HG03097 (cell line): ENCODE measurements around the gene RASD2.

Experiments used
- ATAC-seq: cut with Tn5 transposase; IDR thresholded peaks from one replicate; pipeline ENCODE4 v1.9.1; 2021; ENCODE audit not compliant: unreplicated experiment, low FRiP score

The RASD2 gene

DNA sequence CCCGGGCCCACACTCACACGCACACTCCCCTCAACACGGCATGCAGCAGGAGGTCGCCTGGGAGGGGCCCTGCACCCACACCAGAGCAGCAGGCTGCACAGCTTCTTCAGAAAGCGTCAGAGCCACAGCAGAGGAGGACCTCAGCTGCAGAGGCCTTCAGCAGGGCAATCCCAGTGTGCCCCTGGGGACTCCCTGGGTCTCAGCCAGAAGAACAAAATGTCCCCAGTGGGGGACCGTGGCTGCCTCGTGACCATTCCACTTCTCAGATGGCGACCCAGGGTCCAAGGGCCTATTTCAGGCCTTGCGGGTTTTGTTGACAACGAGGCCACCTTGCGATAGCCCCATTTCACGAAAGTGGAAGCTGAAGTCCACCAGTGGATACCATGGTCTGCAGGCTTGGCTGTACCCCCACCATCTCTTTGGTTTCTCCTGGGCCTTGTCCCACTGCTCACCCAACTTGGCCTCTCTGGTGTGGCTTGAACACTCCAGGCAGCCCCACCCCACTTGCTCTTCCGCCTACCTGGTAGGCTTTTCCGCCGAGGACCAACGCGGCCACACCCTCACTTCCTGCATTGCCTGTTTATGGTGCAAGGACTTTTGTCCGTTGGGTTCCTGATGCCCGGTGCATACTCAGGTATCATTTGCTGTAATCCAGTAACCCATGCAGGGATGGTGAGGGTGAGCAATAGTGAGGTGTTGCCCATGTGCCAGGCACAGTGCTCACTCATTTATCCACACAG, 38.4 kb downstream of the RASD2 start:
- ATAC-seq, result no peak

DNA sequence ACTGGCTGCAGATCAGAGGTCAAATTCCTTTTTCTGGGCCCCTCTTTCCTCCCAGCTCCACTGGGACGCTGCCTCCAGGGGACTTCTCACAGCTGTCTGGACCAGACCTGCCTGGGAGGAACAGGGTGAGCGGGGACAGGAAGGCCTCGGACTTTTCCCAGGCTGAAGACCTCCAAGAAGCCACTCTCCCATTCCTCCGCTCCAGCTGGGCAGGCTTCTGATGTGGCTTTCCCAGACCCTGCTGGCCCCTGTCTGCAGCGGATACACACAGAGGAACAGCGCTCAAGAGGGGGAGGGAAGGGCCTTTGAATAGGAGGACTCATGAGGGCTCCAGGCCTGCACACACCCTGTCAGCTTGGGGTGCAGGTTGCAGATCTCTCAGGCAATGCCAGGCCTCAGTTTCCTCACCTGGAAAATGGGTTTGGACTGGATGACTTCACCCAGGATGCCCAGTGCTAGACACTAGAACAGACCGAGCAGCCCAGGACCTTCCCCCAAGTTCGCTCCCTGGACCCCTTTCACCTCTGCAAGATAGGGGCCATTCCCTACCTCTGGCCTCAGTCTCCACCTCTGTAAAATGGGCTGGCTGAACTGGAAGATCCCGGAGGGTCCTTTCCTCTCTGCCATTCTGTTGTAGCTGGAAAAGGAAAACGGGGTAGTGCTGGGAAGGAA, 39.9 kb downstream of the RASD2 start:
- ATAC-seq, result no peak

DNA sequence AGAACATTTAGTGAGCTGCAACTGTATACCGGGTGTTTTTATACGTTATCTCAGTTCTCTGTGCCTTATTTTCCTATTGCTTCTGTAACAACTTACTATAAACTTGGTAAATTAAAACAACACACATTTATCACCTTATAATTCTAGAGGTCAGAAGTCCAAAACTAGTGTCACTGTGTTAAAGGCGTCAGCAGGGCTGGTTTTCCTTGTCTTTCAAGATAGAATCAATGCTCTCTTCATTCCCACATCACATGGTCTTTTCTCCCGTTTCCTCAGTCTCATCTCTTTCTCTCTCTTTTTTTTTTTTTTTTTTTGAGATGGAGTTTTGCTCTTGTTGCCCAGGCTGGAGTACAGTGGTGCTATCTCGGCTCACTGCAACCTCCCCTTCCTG, 40.4 kb downstream of the RASD2 start:
- no peak for ATAC-seq

GRCh38 chr22:35582218-35582860, 41.7 kb downstream of the RASD2 start:
- ATAC-seq, result no peak

DNA sequence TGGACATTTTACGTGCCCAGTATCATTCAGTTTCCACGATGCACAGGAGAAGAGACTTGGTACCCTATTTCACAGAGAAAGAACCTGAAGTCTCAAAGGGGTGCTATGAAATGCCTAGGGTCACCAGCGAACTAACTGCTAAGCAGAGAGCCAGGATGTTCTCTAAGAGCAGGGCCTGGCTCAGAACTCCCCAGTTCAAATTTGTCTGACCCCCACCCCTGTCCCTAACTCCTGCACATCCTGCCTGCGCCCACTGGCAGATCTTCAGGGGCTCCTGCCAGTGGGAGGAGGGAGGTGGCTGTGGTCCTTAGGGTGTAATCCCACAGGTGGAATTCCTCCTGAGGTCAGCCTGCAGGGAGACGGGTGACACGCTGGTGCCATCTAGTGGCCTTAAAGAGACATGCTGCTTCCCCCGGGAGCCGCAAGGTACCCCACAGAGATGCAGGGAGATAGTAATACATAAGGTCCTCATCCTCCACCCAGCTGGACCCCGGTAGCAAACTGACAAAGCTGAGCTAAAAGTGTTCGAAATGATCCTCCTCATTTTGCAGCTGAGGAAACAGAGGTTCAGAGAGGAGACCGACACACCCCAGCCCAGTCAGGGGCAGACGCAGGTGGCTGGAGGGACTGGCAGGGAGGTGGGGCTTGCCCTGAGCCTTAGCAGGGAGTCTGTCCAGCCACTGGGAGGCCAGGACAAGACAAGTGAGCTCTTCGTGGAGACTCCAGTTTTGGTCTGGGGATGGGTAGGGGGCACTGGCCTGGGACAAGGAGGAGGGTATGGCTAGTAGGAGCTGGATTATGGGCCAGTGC, 42.4 kb downstream of the RASD2 start:
- ATAC-seq, result no peak

DNA sequence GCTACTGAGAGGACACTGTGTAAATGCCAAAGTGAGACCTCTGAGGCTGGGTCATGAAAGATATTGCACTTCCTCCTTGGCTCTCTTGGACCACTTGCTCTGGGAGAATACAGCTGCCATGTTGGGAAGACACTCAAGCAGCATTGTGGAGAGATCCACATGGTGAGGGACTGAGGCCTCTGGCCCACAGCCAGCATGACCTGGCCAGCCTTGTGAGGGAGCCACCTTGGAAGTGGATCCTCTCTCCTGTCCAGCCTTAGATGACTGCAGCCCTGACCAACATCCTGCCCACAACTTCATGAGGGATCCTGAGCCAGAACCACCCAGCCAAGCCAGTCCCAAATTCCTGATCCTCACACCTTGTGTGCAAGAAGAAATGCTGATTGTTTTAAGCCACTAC, 46.1 kb downstream of the RASD2 start:
- no peak for ATAC-seq

DNA sequence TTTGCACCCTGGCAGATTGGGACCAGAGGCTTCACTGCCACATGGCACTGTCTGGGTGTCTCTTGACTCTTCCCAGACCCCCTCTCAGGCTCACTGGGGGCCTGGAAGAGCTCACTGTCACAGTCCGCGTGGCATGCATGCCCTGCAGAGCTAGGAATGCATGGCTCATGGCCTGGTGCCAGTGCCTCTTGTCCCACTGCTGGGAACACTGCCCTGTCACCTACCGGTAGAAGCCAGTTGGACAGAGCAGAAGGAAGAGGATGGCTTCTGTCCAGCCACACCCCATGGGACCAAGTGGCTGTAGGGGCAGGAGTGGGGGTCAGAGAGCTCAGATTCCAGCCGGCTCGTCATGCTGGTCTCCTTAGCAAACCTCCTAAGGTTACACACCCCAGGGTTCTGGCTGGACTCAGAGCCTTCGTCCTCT, 46.8 kb downstream of the RASD2 start:
- no peak for ATAC-seq

DNA sequence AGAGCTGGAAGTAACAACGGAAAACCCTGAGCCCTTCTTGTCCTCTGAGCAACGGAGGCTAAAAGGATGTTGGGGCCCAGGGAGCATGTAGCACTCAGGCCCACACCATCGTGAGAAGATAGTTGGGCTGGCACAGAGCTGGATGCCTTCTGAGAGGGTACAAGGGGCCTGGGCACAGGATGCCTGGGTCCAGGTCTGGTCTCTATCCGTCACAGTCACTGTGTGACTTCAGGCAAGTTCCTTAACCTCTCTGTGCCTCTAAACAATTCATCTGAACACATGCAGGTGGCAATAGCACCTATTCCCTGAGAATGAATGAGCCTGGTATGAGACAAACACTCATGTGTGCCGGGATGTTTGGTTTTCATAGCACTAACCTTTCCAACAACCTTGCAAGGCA, 47.3 kb downstream of the RASD2 start:
- ATAC-seq, result no peak

DNA sequence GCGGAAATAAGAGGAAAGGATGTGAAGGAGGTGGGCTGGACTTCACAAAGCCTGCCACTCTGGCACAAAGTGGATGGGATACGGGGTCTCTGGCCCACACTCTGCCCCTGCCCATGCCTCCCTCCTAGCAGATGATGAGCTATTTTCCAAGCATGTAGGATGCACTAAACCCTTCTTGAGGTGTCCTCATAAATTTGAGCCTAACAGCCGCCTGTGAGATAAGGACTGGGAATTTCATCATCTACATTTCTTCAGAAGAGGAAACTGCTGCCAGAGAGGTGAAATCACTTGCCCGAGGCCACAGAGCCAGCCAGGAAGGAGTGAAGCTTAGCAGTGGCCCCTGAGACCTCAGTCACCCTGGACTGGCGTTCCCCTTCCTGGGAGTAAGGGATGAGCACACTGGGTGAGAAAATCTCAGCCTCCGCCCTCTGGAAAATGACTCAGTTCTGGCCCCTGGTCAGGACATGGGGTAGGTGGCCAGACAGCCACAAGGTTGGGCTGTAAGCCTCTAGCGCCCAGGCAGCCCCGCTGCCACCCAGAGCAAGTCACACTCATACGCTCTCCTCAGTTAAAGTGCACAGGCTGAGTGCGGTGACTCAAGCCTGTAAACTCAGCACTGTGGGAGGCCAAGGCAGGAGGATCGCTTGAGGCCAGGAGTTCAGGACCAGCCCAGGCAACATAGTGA, 48.6 kb downstream of the RASD2 start:
- ATAC-seq, result no peak

GRCh38 chr22:35589756-35590093, 49.1 kb downstream of the RASD2 start:
- ATAC-seq, result no peak

GRCh38 chr22:35590634-35591295, 50.1 kb downstream of the RASD2 start:
- no peak for ATAC-seq

- ATAC-seq, result no peak
These were observed 51.2 kb downstream of the RASD2 start for GRCh38 chr22:35591714-35592417.

- no peak for ATAC-seq
These were observed 51.9 kb downstream of the RASD2 start for GRCh38 chr22:35592418-35592967.

- ATAC-seq, result no peak
These were observed 52.6 kb downstream of the RASD2 start for GRCh38 chr22:35593071-35593890.

DNA sequence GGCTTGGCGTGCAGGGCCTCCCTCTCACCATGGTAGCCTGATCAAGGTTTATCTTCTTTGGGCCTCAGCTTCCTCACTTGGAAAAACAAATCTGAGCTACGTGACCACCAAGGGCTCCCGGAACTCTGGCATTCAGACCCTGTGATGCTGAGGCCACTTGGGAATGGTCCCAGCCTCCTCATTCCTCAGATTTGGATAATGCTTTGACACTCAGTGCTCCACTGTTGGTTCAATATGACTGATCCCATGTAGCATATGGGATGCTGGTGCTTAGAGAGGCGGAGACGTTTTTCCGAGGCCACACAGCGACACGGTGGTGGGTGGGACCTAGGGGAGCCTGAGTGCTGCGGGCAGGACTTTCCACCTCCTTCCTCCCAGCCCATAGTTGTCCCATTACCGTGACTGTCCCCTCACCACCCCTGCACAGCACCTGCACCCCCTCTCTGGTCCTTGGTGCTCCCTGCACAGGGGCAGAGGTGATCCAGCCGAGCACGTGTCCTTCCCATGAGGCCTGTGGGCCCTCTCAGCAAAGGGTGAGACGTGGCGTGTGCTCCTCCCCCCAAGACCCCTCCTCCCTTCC, 53.4 kb downstream of the RASD2 start:
- ATAC-seq, result no peak

GRCh38 chr22:35594686-35595085, 54.1 kb downstream of the RASD2 start:
- no peak for ATAC-seq

GRCh38 chr22:35596821-35597220, 56.2 kb downstream of the RASD2 start:
- ATAC-seq, result no peak
